K562 (cell line): Measurements from ENCODE around the gene POU3F1. TPM values are rescaled to one million over a fixed set of nuclear protein-coding genes. Genes with fewer than 3 reads are reported as not detected.

Experiments
- ATF4 ChIP-seq: fragments of 450-650 bp; formaldehyde crosslinking; IDR thresholded peaks from 2 replicates; pipeline ENCODE4 v1.4.0; 2022; ENCODE audit warnings: mild to moderate bottlenecking, moderate library complexity
- CBFB ChIP-seq: sonication (generic); formaldehyde crosslinking; IDR thresholded peaks from 2 replicates; pipeline ENCODE4 v1.4.0; 2020; ENCODE audit warnings: mild to moderate bottlenecking, missing genetic modification reagents
- CC2D1A ChIP-seq: fragments of 450-650 bp; IDR thresholded peaks from 2 replicates; pipeline ENCODE4 v1.6.1; 2017; ENCODE audit warnings: mild to moderate bottlenecking
- CHAMP1 ChIP-seq: fragments of 450-650 bp; IDR thresholded peaks from 2 replicates; pipeline ENCODE4 v1.6.1; 2016; ENCODE audit warnings: mild to moderate bottlenecking
- FOXJ2 ChIP-seq: fragments of 200-800 bp; sonication (Bioruptor generic); IDR thresholded peaks from 2 replicates; pipeline ENCODE4 v1.6.1; 2016; ENCODE audit warnings: missing genetic modification characterization, missing compliant biosample characterization
- NCOA2 ChIP-seq, 2 experiments: fragments of 450-650 bp; IDR thresholded peaks; 2 replicates each; pipeline ENCODE4 v1.6.1; 2018; ENCODE audit warnings: mild to moderate bottlenecking in 2 of 2, moderate library complexity in 1 of 2; ENCODE audit not compliant: partially characterized antibody in 2 of 2
- SFPQ ChIP-seq: fragments of 200-400 bp; formaldehyde crosslinking; IDR thresholded peaks from 2 replicates; pipeline ENCODE4 v1.6.1; 2017; ENCODE audit warnings: mild to moderate bottlenecking, low read depth, low read length, moderate library complexity
- SREBF2 ChIP-seq: sonication (generic); formaldehyde crosslinking; IDR thresholded peaks from 2 replicates; pipeline ENCODE4 v1.4.0; 2020; ENCODE audit warnings: mild to moderate bottlenecking, missing genetic modification reagents
- STAT6 ChIP-seq: sonication (generic); formaldehyde crosslinking; IDR thresholded peaks from 2 replicates; pipeline ENCODE4 v1.8.1; 2023; ENCODE audit warnings: mild to moderate bottlenecking, missing genetic modification reagents
- ZNF280A ChIP-seq: fragments of 450-650 bp; IDR thresholded peaks from 2 replicates; pipeline ENCODE4 v1.6.1; 2018; ENCODE audit warnings: mild to moderate bottlenecking, low read depth; ENCODE audit not compliant: partially characterized antibody
- polyA plus RNA-seq, 8 experiments: library from polyadenylated mRNA; depleted of rRNA in 4 of 8; stranded (reverse) in 5 of 8; unstranded in 3 of 8; fragments of >200 nt; fragmentation: Nextera tagmentation in 2 of 8; fragmentation: Illumina TruSeq in 1 of 8; extraction: Ambion mirVana in 2 of 8; extraction: Trizol in 1 of 8; gene quantifications; 2 replicates each; pipeline versions ENCODE4 v1.2.1 to v1.2.3, GENCODE V29; 2011 to 2014; ENCODE audit warnings: inconsistent platforms in 1 of 8, missing spikeins in 1 of 8
- total RNA-seq, 7 experiments: library from RNA; depleted of rRNA in 6 of 7; stranded (reverse); fragments of >200 nt in 6 of 7; fragmentation: Illumina TruSeq in 2 of 7; extraction: Trizol in 2 of 7; gene quantifications; 2 replicates each; pipeline versions ENCODE4 v1.2.1 to v1.2.3, GENCODE V29; 2011 to 2021; ENCODE audit warnings: low replicate concordance in 1 of 7

Gene POU3F1
- total and polyA plus RNA-seq, 9 of the 15 experiments (the other 6 are each of a cell fraction or from before 2014, with no cell fraction given) = 0.09 TPM; not detected in 8

- TF ChIP-seq CHAMP1 = no peak
- TF ChIP-seq CC2D1A = no peak
- TF ChIP-seq STAT6 (CRISPR knock-in tag) = no peak
- no peak for TF ChIP-seq CBFB
- no peak for TF ChIP-seq SREBF2 (CRISPR knock-in tag)
- TF ChIP-seq ZNF280A = no peak
- TF ChIP-seq SFPQ = no peak
- no peak for TF ChIP-seq NCOA2 (IDR thresholded peaks at IDR 0.05; ENCODE audit: partially characterized antibody in 2 of 2)
- TF ChIP-seq ATF4 (CRISPR knock-in tag) = no peak
- no peak for TF ChIP-seq FOXJ2 (tag)
Measured at GRCh38 chr1:38009088-38009840, 37.3 kb downstream of the POU3F1 start (continued).
